GM20000 (cell line): ENCODE measurements around the gene GIMAP4.
"Not testable (repeated sequence)": the region's sequence is repeated elsewhere in the genome, so short reads cannot be mapped to it uniquely, and the experiment has no call there.

ENCODE experiments used
- DNase-seq: peaks from one replicate; pipeline ENCODE4 v3.0.0; 2012; ENCODE audit warnings: low spot score
- CTCF ChIP-seq: IDR thresholded peaks from 2 replicates; pipeline ENCODE4 v1.5.1; 2012; ENCODE audit warnings: mild to moderate bottlenecking, control low read depth; ENCODE audit errors: extremely low read depth, missing control alignments

The GIMAP4 gene

DNA sequence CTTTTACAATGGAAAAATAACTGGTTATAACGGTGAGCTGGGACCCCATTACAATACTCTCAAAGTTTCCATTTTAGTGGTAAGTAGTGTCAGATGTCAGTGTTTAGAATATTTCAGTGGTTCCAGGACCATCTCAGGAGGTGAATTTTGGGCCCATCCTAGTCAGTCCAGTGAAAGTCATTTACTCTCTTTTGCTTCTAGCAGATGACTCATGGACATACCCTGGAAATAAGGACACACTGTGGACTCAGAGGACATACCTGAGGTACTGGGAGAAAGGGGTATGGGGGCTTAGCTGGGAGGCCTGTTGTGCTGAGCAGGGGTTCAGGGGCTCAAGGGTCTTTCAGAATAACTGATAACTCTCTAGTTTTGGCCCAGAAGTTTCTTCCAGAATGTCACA, 618 bp upstream of the GIMAP4 start:
- DNase-seq: no peak
- TF ChIP-seq CTCF: no peak

DNA sequence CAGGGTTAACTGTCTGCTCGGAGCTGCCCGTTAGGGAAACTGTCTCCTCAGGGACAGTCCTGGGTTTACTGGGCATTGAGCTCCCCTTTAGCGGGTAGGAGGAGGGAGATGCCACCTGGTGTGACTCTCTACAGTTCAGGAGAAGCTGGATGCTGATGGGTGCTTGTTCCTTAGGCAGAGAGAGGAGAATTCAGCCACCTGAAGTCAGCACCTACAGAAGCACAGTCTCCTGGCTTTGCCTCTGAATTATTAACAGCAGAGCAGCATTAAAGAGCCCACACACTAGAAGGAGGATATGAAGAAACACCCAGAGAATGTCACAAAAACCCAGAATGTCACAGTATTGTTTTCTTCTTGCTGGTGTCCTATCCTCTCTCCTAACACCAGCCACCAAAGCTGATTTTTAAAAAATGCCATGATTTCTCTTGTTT, 696 bp downstream of the GIMAP4 start:
- TF ChIP-seq CTCF: no peak
- DNase-seq: no peak

- no peak for TF ChIP-seq CTCF
- DNase-seq: no peak
Observed at GRCh38 chr7:150568714-150569113, 1.5 kb downstream of the GIMAP4 start.

- no peak for DNase-seq
- TF ChIP-seq CTCF: no peak
Observed at GRCh38 chr7:150569245-150569955, 2.2 kb downstream of the GIMAP4 start.

- TF ChIP-seq CTCF: no peak
- no peak for DNase-seq
Observed at GRCh38 chr7:150570556-150571465, 3.6 kb downstream of the GIMAP4 start.

- DNase-seq: no peak
Observed at GRCh38 chr7:150572496-150572895, 5.3 kb downstream of the GIMAP4 start.

GRCh38 chr7:150579979-150580637, 12.9 kb downstream of the GIMAP4 start:
- not testable (repeated sequence) for DNase-seq

More at GRCh38 chr7:150572496-150572895, 5.3 kb downstream of the GIMAP4 start:
- TF ChIP-seq CTCF: no peak
